GM19025 (cell line): Measurements from ENCODE around the gene FCN2.

Source experiments
- ATAC-seq: cut with Tn5 transposase; IDR thresholded peaks from one replicate; pipeline ENCODE4 v1.9.1; 2021; ENCODE audit warnings: mild to moderate bottlenecking, low read depth, moderate library complexity; ENCODE audit not compliant: unreplicated experiment

Gene FCN2

GRCh38 chr9:134867917-134868750 is 12.5 kb upstream of the FCN2 start:
- no peak for ATAC-seq

GRCh38 chr9:134868751-134869553 is 11.7 kb upstream of the FCN2 start:
- no peak for ATAC-seq

- ATAC-seq = no peak
These were observed 10.9 kb upstream of the FCN2 start for GRCh38 chr9:134869554-134870300.

DNA sequence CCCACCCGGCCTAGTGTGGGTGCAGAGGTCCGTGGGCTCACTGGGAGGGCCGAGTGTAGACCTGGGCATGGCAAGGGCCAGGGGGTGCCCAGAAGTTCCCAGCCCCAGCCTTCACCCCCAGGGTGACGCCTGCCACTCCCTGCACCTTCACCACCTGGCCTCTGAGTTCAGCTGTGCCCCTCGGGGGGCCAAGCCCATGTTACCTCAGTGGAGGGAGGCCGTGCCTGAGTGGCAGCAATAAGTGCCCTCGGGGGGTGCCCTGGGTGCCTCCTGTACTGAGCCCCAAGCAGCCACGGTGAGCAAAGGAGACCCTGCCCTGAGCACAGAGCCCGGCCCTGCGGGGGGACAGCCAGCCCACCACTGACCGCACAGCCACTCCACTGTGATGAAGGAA is 10.3 kb upstream of the FCN2 start:
- ATAC-seq = no peak

DNA sequence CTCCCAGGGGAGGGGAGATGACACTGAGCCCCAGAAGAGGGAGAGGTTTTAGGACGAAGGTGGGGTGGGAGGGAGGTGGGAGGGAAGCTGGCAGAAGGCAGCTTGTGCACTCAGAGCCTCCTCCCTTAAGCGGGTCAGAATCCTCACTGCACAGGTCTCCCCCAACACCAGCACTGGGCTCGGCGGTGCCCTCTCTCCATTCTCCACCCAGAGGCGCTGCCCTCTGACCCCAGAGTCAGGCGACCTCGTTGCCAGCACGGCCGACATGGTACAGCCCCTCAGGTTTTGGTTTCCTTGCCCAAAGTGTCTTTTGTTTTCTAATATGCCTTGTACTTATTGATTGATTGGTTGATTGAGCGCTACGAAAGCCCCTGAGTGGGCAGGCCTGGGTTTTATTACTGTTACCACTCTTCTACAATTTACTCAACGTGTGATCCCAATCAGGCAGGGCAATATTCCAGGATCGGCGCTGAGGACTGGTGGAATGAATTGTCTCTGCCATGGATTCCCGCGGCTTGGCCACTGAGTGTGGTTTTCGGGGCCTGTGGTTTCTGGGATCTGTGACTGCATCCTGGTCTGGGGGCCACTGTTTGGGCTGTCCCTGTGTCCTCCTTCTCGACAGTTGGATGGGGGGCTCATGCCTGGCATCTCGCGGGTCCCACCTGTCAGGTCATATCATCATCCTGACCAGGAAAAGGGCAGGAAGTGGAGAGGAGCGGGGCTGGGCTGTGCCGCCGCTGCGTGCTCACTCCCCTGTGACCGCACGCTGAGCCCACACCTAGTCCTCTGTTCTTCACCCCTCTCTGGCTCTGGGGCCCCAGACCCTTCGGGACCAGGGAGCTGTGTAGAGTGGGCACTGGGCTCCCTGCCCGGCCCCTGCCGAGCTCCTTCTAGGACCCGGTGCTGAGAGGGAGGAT is 9.6 kb upstream of the FCN2 start:
- no peak for ATAC-seq

GRCh38 chr9:134871697-134872340 is 8.8 kb upstream of the FCN2 start:
- ATAC-seq = no peak

GRCh38 chr9:134872482-134873231 is 8.0 kb upstream of the FCN2 start:
- no peak for ATAC-seq

DNA sequence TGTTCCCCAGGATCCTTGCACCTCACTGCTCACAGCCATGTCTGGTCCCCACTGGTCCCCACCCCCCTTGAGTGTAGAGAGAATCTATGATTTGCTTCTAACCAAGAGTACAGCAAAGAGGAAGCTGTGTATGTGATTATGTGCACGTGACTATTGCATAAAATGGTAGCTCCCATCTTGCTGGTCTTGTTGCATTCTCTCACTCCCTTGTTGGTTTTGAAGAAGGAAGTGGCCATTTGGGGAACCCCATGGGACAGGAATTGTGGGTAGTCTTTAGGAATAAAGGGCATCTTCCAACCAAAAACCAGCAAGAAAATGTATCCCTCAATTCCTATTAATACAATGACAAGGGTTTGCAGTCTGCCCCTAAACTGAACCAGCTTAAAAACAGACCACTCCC is 5.2 kb upstream of the FCN2 start:
- ATAC-seq = no peak

DNA sequence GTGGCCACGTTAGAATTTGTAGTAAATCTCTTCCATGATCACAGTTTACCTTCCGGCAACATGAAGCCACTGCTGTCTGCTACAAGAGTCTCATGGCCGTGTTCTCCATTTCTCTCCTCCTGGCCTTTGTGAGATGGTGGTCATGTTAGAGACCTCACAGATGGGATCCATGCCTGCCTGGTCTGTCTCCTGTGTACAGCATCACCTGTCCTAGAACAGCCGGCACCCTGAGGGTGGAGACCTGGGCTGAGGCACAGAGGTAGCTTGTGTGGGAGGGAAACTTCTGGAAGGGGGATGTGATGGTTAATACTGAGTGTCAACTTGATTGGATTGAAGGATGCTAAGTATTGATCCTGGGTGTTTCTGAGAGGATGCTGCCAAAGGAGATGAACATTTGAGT is 3.1 kb upstream of the FCN2 start:
- no peak for ATAC-seq

DNA sequence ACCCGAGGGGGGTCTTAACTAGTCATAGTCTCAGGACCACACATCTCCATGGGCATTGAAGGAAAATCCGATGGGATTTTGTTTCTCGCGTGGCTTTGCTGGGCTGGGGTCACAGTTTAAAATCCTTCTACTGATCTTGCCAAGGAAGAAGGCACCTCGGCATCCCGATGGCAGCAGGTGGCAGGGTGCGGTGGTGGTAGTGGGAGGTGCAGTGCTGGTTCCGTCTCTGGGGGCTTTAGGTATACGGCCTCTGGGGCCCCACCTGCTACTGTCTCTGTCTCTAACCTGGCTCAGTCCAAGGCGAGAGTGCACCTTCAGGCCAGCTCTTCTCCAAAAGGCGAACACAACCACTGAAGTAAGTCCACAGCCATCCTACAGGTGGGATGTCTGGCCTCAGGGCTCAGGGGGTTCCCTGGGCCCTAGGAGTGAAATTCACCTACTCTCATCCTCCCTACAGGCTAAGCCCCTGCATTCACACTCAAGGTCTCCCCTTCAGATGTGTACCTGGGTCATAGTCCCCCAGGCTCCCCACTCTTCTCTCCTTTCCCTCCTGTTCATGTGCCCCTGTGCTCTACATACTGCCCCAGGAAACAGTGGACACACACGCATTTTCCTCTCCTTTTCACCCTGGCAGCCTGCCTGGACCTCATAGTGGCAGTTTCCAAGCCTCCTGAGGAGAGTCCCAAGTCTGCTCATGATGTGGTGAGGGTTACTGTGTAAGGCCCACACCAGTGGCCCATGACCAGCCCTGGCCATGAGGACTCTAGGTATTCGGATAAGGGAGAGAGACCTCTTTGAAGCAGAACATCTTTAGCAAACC is 736 bp upstream of the FCN2 start:
- ATAC-seq = no peak

DNA sequence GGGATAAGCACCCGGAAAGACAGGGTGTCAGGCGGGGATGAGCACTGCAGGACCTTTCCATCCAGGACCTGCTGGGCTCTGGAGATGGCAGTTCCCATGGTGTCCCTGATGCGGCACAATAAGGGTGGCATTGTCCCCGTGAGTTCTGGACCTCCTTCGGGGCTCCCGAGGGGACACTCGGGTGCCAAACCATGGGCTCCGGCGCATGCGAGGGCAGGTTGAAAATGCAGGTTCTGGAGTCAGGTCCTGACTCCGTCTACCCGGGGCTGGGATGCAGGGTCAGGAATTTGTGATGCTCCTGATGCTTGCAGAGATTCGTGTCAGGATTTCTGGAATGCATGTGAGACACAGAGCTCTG is 682 bp downstream of the FCN2 start:
- no peak for ATAC-seq

DNA sequence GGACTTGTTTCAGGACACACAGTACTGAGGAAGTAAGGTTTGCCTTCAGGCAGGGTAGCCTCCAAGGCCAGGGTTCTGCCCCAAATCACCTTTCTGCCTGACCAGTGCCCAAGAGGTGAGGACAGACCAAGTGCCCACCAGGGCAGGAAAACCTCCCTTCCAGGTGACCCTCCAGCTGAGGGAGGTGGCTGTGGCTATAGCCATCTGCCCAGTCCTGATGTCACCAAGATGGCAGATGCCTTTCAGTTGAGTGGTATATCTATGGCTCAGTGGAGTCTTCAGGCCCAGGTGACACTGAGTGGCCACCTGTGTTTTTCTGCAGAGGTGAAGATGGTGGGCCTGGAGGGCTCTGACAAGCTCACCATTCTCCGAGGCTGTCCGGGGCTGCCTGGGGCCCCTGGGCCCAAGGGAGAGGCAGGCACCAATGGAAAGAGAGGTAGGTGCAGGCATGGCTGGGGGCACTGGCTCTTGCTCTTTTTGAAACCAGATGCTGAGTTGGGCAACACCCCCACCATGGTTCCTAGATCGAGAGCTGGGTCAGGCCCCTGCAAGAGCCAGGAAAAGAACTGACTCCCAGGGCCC is 1.7 kb downstream of the FCN2 start:
- ATAC-seq = no peak

DNA sequence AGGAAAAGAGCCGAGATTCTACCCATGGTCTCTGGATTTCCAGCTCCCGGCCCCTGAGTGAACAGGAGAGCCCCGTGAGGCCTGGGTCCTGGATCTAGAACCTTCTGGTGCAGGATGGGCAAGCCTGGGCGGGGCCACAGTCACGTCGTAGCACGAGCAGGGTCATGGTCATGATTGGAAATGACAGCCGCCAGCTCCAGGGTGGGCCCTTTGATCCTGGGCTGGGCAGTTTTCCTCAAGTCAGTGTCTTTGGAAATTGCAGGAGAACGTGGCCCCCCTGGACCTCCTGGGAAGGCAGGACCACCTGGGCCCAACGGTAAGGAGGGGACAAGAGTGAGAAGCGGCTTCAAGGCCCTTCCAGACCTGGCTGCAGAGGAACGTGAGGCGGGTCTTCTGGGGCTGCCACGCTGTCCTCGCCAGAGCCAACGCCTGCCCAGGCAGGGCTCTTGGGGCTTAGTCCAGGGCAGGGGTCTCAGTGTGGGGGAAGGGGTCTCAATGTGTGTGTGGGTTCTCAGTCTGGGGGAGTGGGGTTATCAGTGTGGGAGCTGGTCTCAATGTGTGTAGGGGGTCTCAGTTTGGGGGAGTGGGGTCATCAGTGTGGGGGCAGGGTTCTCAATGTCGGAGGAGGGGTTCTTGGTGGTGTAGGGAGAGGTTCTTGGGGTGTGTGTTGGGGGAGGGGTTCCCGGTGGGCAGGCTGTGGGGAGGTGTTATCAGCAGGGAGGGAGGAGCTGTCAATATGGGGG is 2.6 kb downstream of the FCN2 start:
- ATAC-seq = no peak

GRCh38 chr9:134884492-134884891 is 3.9 kb downstream of the FCN2 start:
- ATAC-seq = no peak

GRCh38 chr9:134885001-134885678 is 4.5 kb downstream of the FCN2 start:
- no peak for ATAC-seq

DNA sequence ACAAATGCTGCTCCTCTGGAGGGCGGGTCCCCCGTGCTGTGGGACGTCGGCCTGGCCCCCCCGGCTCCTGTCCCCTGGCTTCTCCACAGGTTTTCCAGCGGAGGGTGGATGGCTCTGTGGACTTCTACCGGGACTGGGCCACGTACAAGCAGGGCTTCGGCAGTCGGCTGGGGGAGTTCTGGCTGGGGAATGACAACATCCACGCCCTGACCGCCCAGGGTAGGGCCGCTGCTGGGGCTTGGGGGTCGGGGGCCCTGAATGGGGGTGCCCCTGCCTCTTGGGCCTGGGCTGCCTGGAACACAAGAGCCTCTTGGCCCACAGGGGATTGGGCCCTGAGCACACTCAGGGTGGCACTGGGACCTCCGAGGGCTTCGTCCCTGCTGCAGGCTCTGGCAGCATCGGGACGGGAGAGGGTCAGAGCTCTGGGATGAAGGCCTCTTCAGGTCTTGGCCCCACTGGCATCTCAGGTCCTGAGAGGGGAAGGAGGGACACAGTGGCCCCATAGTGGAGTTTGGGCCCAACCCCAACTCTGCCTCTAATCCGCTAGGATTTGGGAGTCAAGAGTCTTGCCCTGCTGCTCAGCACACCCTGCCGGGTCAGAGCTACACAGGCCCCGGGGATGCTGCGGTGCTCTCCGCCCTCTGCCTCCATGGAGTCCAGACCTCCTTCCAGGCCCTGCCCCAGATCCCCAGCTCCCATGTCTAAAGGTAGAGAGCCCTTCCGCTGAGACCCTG is 5.2 kb downstream of the FCN2 start:
- no peak for ATAC-seq
